T-helper 17 cell (primary cell): ENCODE measurements around the gene SELENOO. TPM values are rescaled to one million over a fixed set of nuclear protein-coding genes. Genes with fewer than 3 reads are reported as not detected.
A peak's percentile ranks its signal among the peaks of the same experiment; 100 is the strongest.

Experiments
- ATAC-seq: fragments of 150-1000 bp; cut with Tn5 transposase; 2 replicates; pipeline ENCODE4 v1.10.0; 2021; ENCODE audit warnings: mild to moderate bottlenecking, moderate library complexity
- DNase-seq, 3 donors: peaks; one replicate each; pipeline versions ENCODE4 v3.0.0 to v3.0.0-alpha.2; 2020 to 2021
- H3K9me3 ChIP-seq: one replicate; pipeline ENCODE4 v1.7.0; 2013; ENCODE audit warnings: low read length, mild to moderate bottlenecking; ENCODE audit not compliant: control insufficient read depth, poor library complexity, severe bottlenecking
- H3K27ac Mint-ChIP-seq: one replicate; pipeline ENCODE4 v1.8.0; 2022; ENCODE audit warnings: mild to moderate bottlenecking, moderate library complexity, mixed read lengths
- H3K27me3 Mint-ChIP-seq: one replicate; pipeline ENCODE4 v1.8.0; 2022; ENCODE audit warnings: mixed read lengths
- H3K36me3 Mint-ChIP-seq: one replicate; pipeline ENCODE4 v1.8.0; 2022; ENCODE audit warnings: low read depth, mixed read lengths
- H3K4me1 Mint-ChIP-seq: one replicate; pipeline ENCODE4 v1.8.0; 2022; ENCODE audit warnings: mild to moderate bottlenecking, mixed read lengths
- H3K4me3 Mint-ChIP-seq: one replicate; pipeline ENCODE4 v1.8.0; 2022; ENCODE audit warnings: mild to moderate bottlenecking, moderate library complexity, mixed read lengths
- total RNA-seq, 4 donors: library from RNA in 2 of 4; stranded (reverse) in 2 of 4; gene quantifications; one replicate each; pipeline ENCODE4 v1.2.3 and lab custom pipeline; 2022 to 2026

The SELENOO gene
- total RNA-seq, 2 donors from 2014 or later = 27.4 to 29.5 TPM

GRCh38 chr22:50194037-50194805 is 6.6 kb upstream of the SELENOO start:
- DNase-seq (no peak), ATAC-seq (no peak)
- Mint-ChIP-seq H3K4me3 (no peak overlapping the region), H3K27me3 (no peaks in the 10 kb centered on the region), H3K27ac (peak overlapping the region; percentile 87), H3K36me3 (no peaks in the 10 kb centered on the region), H3K4me1 (peaks cover 25% of the 10 kb centered on the region)
- no peaks in the 10 kb centered on the region for H3K9me3 ChIP-seq

- no peak overlapping the region for H3K4me3 Mint-ChIP-seq
- DNase-seq = no peak
- H3K4me1 Mint-ChIP-seq = peaks cover 18% of the 10 kb centered on the region
Measured at GRCh38 chr22:50196256-50196655, 4.6 kb upstream of the SELENOO start.

GRCh38 chr22:50197000-50197800 is 3.6 kb upstream of the SELENOO start:
- DNase-seq = no peak

More at GRCh38 chr22:50196256-50196655, 4.6 kb upstream of the SELENOO start:
- Mint-ChIP-seq H3K36me3 (no peaks in the 10 kb centered on the region), H3K27ac (peak overlapping the region; percentile 29), H3K27me3 (no peaks in the 10 kb centered on the region)
- no peaks in the 10 kb centered on the region for H3K9me3 ChIP-seq
- no peak for ATAC-seq

GRCh38 chr22:50197856-50198623 is 2.8 kb upstream of the SELENOO start:
- peaks cover 9% of the 10 kb centered on the region for H3K4me1 Mint-ChIP-seq
- no peak overlapping the region for H3K27ac Mint-ChIP-seq
- no peak for DNase-seq

More at GRCh38 chr22:50197000-50197800, 3.6 kb upstream of the SELENOO start:
- peaks cover 15% of the 10 kb centered on the region for H3K4me1 Mint-ChIP-seq
- no peak overlapping the region for H3K4me3 Mint-ChIP-seq
- peak overlapping the region; percentile 29 for H3K27ac Mint-ChIP-seq
- no peaks in the 10 kb centered on the region for H3K9me3 ChIP-seq
- no peaks in the 10 kb centered on the region for H3K27me3 Mint-ChIP-seq
- ATAC-seq = no peak
- H3K36me3 Mint-ChIP-seq = no peaks in the 10 kb centered on the region

GRCh38 chr22:50198624-50199017 is 2.2 kb upstream of the SELENOO start:
- H3K27me3 Mint-ChIP-seq = no peaks in the 10 kb centered on the region
- no peaks in the 10 kb centered on the region for H3K9me3 ChIP-seq
- no peak overlapping the region for H3K27ac Mint-ChIP-seq
- DNase-seq (no peak), ATAC-seq (no peak)
- H3K36me3 Mint-ChIP-seq = no peaks in the 10 kb centered on the region
- peaks cover 8% of the 10 kb centered on the region for H3K4me1 Mint-ChIP-seq
- H3K4me3 Mint-ChIP-seq = no peak overlapping the region

More at GRCh38 chr22:50197856-50198623, 2.8 kb upstream of the SELENOO start:
- no peaks in the 10 kb centered on the region for H3K9me3 ChIP-seq
- ATAC-seq = no peak
- Mint-ChIP-seq H3K36me3 (no peaks in the 10 kb centered on the region), H3K4me3 (peak overlapping the region; percentile 15), H3K27me3 (no peaks in the 10 kb centered on the region)

- Mint-ChIP-seq H3K27me3 (no peaks in the 10 kb centered on the region), H3K4me1 (peaks cover 11% of the 10 kb centered on the region), H3K36me3 (no peaks in the 10 kb centered on the region), H3K4me3 (peak overlapping the region; percentile 82), H3K27ac (peak overlapping the region; percentile 41)
- ATAC-seq (no peak), DNase-seq (no peak)
- H3K9me3 ChIP-seq = no peaks in the 10 kb centered on the region
Measured at GRCh38 chr22:50199251-50199721, 1.5 kb upstream of the SELENOO start.

- H3K27ac Mint-ChIP-seq = peak overlapping the region; percentile 41
- no peaks in the 10 kb centered on the region for H3K9me3 ChIP-seq
- H3K27me3 Mint-ChIP-seq = no peaks in the 10 kb centered on the region
- peaks cover 2% of the 10 kb centered on the region for H3K36me3 Mint-ChIP-seq
- DNase-seq (no peak), ATAC-seq (no peak)
- peaks cover 14% of the 10 kb centered on the region for H3K4me1 Mint-ChIP-seq
- peak overlapping the region; percentile 82 for H3K4me3 Mint-ChIP-seq
Measured at GRCh38 chr22:50199829-50200460, 866 bp upstream of the SELENOO start.

GRCh38 chr22:50201191-50202129 is 649 bp downstream of the SELENOO start:
- Mint-ChIP-seq H3K27me3 (no peaks in the 10 kb centered on the region), H3K27ac (peak overlapping the region; percentile 62), H3K4me1 (peaks cover 18% of the 10 kb centered on the region), H3K36me3 (peaks cover 3% of the 10 kb centered on the region), H3K4me3 (peak overlapping the region; percentile 86)
- DNase-seq (no peak), ATAC-seq (peak; percentile 35)
- H3K9me3 ChIP-seq = no peaks in the 10 kb centered on the region

- Mint-ChIP-seq H3K27ac (peak overlapping the region; percentile 62), H3K4me1 (peaks cover 18% of the 10 kb centered on the region)
Measured at GRCh38 chr22:50202130-50202666, 1.4 kb downstream of the SELENOO start.

GRCh38 chr22:50203288-50203687 is 2.5 kb downstream of the SELENOO start:
- no peak for ATAC-seq
- Mint-ChIP-seq H3K27me3 (no peaks in the 10 kb centered on the region), H3K27ac (no peak overlapping the region), H3K4me3 (no peak overlapping the region), H3K4me1 (peaks cover 18% of the 10 kb centered on the region), H3K36me3 (peaks cover 3% of the 10 kb centered on the region)
- H3K9me3 ChIP-seq = no peaks in the 10 kb centered on the region
- no peak for DNase-seq

More at GRCh38 chr22:50202130-50202666, 1.4 kb downstream of the SELENOO start:
- Mint-ChIP-seq H3K36me3 (peaks cover 3% of the 10 kb centered on the region), H3K4me3 (peak overlapping the region; percentile 86), H3K27me3 (no peaks in the 10 kb centered on the region)
- no peaks in the 10 kb centered on the region for H3K9me3 ChIP-seq
- DNase-seq (no peak), ATAC-seq (no peak)

GRCh38 chr22:50204571-50204970 is 3.8 kb downstream of the SELENOO start:
- Mint-ChIP-seq H3K4me3 (no peak overlapping the region), H3K36me3 (peaks cover 3% of the 10 kb centered on the region), H3K4me1 (peaks cover 18% of the 10 kb centered on the region), H3K27ac (peak overlapping the region; percentile 66), H3K27me3 (no peaks in the 10 kb centered on the region)
- H3K9me3 ChIP-seq = no peaks in the 10 kb centered on the region
- ATAC-seq (no peak), DNase-seq (no peak)
